SHP77 treated with DMSO at 0.1 percent for 48 hours (cell line): ENCODE results near the gene CRACR2A.

ENCODE experiments used
- DNase-seq: peaks from one replicate; lab custom pipeline; 2025; lab: John Stamatoyannopoulos, UW

The CRACR2A gene

DNA sequence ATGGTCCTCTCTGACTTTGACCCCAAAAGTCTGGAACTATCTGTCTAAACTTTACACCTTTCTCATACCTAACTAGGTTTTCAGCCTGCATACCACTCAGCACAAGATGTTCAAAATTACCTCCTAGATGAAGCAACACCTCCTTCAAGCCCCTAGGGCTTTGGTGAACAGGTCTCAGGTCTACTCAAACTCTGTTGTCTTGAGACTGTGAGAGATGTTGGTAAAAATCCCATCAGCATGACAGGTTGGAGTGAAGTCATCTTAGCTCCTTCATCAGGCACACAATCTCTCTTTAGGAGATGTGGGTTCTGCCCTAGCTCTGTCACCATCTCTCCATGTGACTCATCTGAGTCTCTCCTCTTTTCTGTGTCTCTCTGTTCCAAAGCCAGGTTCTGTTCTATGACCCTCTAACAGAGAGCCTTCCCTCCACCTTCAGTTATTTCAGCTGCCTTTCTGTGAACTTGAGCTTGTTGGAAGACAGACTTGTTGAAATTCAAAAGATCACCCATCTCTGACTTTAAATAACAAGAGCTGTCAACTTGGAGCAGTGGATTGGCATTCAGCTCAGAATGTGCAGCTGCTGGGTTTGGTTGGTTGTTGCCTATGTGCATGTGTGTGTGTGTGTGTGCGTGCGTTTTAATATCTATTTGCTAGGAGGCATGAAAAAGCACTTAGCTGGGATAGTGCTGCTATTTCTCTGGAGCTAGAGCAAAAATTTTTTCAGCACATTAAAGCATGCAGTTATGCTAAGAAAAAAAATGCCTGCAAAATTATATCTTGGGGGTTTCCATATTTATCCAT is 130.7 kb downstream of the CRACR2A start:
- DNase-seq, result no peak

- DNase-seq, result no peak
Observed at GRCh38 chr12:3620856-3621255, 132.1 kb downstream of the CRACR2A start.

GRCh38 chr12:3617565-3617964 is 135.3 kb downstream of the CRACR2A start:
- no peak for DNase-seq

GRCh38 chr12:3615862-3616261 is 137.0 kb downstream of the CRACR2A start:
- no peak for DNase-seq

- DNase-seq, result no peak
Observed at GRCh38 chr12:3614806-3615466, 138.0 kb downstream of the CRACR2A start.

DNA sequence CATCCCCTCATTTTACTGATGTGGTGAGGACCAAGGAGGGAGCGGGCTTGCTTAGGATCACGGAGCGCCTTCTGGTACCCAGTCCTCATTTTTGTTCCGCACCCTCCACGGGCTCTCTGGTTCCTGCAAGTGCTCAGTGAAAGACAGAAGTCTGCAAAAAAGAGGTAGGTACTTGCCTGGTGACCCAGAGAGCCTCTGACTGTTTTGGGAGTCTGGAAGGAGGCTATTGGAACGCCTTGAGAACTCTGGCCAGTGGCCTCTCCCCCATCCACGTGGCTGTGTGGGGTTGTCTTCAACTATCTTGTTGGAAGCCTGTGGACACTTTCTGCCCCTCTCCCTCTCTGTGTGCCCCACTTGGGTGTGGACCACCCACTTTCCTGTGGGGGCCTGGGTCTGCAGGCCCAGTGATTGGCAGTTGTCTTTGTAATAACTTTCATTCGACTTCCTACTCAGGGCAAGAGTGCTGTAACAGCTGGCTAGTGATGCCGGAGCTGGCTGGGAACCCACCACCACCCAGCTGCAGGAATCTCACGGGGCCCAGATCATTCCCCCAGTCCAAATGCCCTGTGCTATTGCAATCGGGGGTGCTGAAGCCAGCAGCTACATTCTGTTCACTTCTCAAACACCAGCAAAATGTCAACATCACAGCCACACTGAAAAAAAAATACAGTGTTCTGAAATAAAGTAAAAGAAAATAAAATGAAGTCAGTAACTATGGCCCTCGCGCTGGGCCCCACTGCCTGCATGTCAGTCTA is 139.1 kb downstream of the CRACR2A start:
- DNase-seq, result no peak

DNA sequence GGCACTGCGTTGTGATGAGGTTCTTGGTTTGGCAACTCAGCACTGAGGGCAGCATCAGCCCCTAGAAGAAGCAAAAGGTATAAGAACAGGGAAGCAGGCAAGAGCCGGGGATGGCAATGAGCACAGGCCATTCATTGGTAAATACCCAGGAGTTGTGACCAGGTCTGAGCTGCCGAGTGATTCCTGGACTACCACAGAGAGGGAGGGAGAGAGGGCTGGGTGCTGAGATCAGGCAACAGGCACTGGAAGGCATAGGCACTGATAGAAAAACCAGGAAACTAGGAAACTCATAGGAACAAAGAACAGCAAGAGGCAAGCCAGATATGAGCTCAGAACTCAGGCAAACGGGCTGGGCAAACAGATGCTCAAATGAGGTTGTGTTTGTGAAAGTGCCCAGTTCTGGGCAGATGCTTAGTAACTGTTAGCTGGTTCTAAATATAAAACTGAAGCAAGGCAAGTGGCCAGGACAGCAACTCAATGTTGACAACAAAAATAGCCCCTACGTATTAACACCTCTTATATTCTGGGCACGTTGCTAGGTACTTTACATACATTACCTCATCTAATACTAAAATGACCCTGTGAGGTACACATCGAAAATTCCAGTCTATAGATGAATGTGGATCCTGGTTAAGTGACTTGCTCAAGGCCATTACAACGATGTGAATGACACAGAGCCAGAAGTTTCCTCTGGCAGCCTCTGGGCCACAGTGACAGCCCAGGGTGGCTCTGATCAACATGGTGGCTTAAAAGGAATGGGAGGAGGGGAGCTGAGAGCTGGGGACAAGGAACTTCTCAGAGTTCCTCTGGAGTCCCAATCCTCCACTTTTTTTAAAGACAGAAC is 140.8 kb downstream of the CRACR2A start:
- DNase-seq, result no peak

GRCh38 chr12:3607821-3608220 is 145.1 kb downstream of the CRACR2A start:
- no peak for DNase-seq

- no peak for DNase-seq
Observed at GRCh38 chr12:3607039-3607720, 145.7 kb downstream of the CRACR2A start.

- no peak for DNase-seq
Observed at GRCh38 chr12:3606128-3606527, 146.8 kb downstream of the CRACR2A start.

GRCh38 chr12:3605692-3606091 is 147.2 kb downstream of the CRACR2A start:
- DNase-seq, result no peak

- DNase-seq, result peak; percentile 26
Observed at GRCh38 chr12:3604748-3605586, 147.9 kb downstream of the CRACR2A start.

GRCh38 chr12:3604286-3604685 is 148.6 kb downstream of the CRACR2A start:
- no peak for DNase-seq

GRCh38 chr12:3603576-3603975 is 149.3 kb downstream of the CRACR2A start:
- no peak for DNase-seq

- DNase-seq, result no peak
Observed at GRCh38 chr12:3602488-3602887, 150.4 kb downstream of the CRACR2A start.

GRCh38 chr12:3601461-3602150 is 151.3 kb downstream of the CRACR2A start:
- no peak for DNase-seq

DNA sequence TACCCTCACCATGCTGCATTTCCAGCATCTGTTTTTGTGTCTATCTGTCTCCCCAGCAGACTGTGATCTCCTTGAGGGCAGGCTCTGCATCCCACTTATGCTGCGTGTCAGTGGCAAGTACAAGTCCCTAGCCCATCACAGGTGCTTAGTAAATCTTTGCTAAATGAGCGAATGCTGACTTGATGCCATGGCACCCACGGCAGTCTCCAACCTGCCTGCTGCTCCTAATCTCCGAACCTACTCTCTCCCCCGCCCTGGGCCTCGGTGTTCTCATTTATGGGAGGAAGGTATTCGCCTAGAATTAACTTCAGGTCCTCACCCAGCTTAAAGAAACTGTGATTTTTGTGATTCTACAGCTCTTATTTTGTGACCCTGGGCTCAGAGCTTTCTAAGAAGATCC is 152.0 kb downstream of the CRACR2A start:
- no peak for DNase-seq

- no peak for DNase-seq
Observed at GRCh38 chr12:3600039-3600720, 152.7 kb downstream of the CRACR2A start.
